Ovary (tissue), 3 donors: ENCODE measurements around the gene NCEH1.

Experiments
- EP300 ChIP-seq: sonication (generic); formaldehyde crosslinking; IDR thresholded peaks from one replicate; pipeline ENCODE4 v1.6.1; 2017; ENCODE audit warnings: antibody characterized with exemption
- POLR2A ChIP-seq: fragments of 450-650 bp; IDR thresholded peaks from one replicate; pipeline ENCODE4 v1.6.1; 2017; ENCODE audit warnings: antibody characterized with exemption, mild to moderate bottlenecking, moderate library complexity
- TF ChIP-seq, protein P1 (sequence below), 3 donors: fragments of 450-650 bp in 2 of 3; fragments of 200-600 bp in 1 of 3; IDR thresholded peaks; one replicate each; pipeline versions ENCODE4 v1.5.1 to v1.8.0; 2016 to 2022; ENCODE audit warnings: antibody characterized with exemption in 3 of 3, mild to moderate bottlenecking in 1 of 3
- donor health status: DM: no; HTN: no; CAD: no.

DNA sequence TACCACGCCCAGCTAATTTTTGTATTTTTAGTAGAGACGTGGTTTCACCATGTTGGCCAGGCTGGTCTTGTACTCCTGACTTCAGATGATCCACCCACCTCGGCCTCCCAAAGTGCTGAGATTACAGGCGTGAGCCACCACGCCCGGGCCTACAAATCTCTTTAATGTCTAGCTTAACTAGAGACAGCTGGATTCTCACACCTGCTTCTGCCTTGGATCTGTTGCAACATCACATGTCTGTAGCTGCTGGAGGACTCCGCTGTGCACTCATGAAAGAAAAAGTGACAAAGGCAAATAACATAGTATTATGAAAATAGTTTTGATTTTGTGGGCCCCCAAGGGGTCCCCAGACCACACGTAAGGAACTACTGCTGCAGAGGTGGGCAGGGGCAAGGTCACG, 85.9 kb downstream of the NCEH1 start:
- TF ChIP-seq, protein P1, sequence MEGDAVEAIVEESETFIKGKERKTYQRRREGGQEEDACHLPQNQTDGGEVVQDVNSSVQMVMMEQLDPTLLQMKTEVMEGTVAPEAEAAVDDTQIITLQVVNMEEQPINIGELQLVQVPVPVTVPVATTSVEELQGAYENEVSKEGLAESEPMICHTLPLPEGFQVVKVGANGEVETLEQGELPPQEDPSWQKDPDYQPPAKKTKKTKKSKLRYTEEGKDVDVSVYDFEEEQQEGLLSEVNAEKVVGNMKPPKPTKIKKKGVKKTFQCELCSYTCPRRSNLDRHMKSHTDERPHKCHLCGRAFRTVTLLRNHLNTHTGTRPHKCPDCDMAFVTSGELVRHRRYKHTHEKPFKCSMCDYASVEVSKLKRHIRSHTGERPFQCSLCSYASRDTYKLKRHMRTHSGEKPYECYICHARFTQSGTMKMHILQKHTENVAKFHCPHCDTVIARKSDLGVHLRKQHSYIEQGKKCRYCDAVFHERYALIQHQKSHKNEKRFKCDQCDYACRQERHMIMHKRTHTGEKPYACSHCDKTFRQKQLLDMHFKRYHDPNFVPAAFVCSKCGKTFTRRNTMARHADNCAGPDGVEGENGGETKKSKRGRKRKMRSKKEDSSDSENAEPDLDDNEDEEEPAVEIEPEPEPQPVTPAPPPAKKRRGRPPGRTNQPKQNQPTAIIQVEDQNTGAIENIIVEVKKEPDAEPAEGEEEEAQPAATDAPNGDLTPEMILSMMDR (IDR thresholded peaks at IDR 0.05) = no peak
- TF ChIP-seq POLR2A = no peak
- no peak for TF ChIP-seq EP300
